Trophoblast cell (in vitro differentiated cells and primary cell): ENCODE data around the gene NCS1.

ENCODE experiments used
- DNase-seq, 2 donors: peaks; one replicate each; pipeline ENCODE4 v3.0.0-alpha.2; 2016
- H2AFZ ChIP-seq: 2 replicates; pipeline ENCODE4 v1.6.1; 2013; ENCODE audit warnings: low read length, moderate library complexity, mild to moderate bottlenecking; ENCODE audit not compliant: insufficient read depth, poor library complexity
- H2AK5ac ChIP-seq: 2 replicates; pipeline ENCODE4 v1.6.1; 2013; ENCODE audit warnings: mild to moderate bottlenecking, low read length
- H2BK120ac ChIP-seq: 2 replicates; pipeline ENCODE4 v1.6.1; 2013; ENCODE audit warnings: low read length, mild to moderate bottlenecking, moderate library complexity; ENCODE audit not compliant: insufficient read depth, poor library complexity
- H2BK12ac ChIP-seq: 2 replicates; pipeline ENCODE4 v1.6.1; 2013; ENCODE audit warnings: mild to moderate bottlenecking, low read length, moderate library complexity
- H2BK5ac ChIP-seq: 2 replicates; pipeline ENCODE4 v1.6.1; 2013; ENCODE audit warnings: low read length, low read depth, moderate library complexity, mild to moderate bottlenecking; ENCODE audit not compliant: poor library complexity
- H3K14ac ChIP-seq: 2 replicates; pipeline ENCODE4 v1.6.1; 2013; ENCODE audit warnings: mild to moderate bottlenecking, low read length
- H3K18ac ChIP-seq: 2 replicates; pipeline ENCODE4 v1.6.1; 2013; ENCODE audit warnings: mild to moderate bottlenecking, low read length
- H3K23ac ChIP-seq: 2 replicates; pipeline ENCODE4 v1.6.1; 2013; ENCODE audit warnings: low read length
- H3K27ac ChIP-seq: 2 replicates; pipeline ENCODE4 v1.5.1; 2013; ENCODE audit warnings: low read depth, mild to moderate bottlenecking, inconsistent platforms, low read length, moderate library complexity
- H3K27me3 ChIP-seq: 2 replicates; pipeline ENCODE4 v1.6.1; 2013; ENCODE audit warnings: inconsistent platforms, mild to moderate bottlenecking, low read length, moderate library complexity; ENCODE audit not compliant: insufficient read depth
- H3K36me3 ChIP-seq, 2 experiments: 1 replicate in 1 of 2; 2 replicates in 1 of 2; pipeline ENCODE4 v1.6.1; 2013; ENCODE audit warnings: low read length in 2 of 2, mild to moderate bottlenecking in 2 of 2, moderate library complexity in 1 of 2; ENCODE audit not compliant: insufficient read depth in 2 of 2, control insufficient read depth in 1 of 2
- H3K4ac ChIP-seq: 2 replicates; pipeline ENCODE4 v1.6.1; 2013; ENCODE audit warnings: low read depth, mild to moderate bottlenecking, low read length, moderate library complexity
- H3K4me1 ChIP-seq, 2 experiments: 1 replicate in 1 of 2; 2 replicates in 1 of 2; pipeline ENCODE4 v1.6.1; 2013; ENCODE audit warnings: low read length in 2 of 2, mild to moderate bottlenecking in 2 of 2, moderate library complexity in 1 of 2; ENCODE audit not compliant: insufficient read depth in 2 of 2, control insufficient read depth in 1 of 2
- H3K4me2 ChIP-seq: 2 replicates; pipeline ENCODE4 v1.6.1; 2013; ENCODE audit warnings: inconsistent platforms, mild to moderate bottlenecking, low read length, moderate library complexity
- H3K4me3 ChIP-seq: 2 replicates; pipeline ENCODE4 v1.5.1; 2013; ENCODE audit warnings: mild to moderate bottlenecking, low read depth, low read length, inconsistent platforms
- H3K79me1 ChIP-seq: one replicate; pipeline ENCODE4 v1.6.1; 2013; ENCODE audit warnings: low read length
- H3K79me2 ChIP-seq: 2 replicates; pipeline ENCODE4 v1.6.1; 2013; ENCODE audit warnings: low read length, mild to moderate bottlenecking; ENCODE audit not compliant: control insufficient read depth, insufficient read depth, poor library complexity
- H3K9ac ChIP-seq: 2 replicates; pipeline ENCODE4 v1.6.1; 2013; ENCODE audit warnings: mild to moderate bottlenecking, low read length
- H3K9me3 ChIP-seq: 2 replicates; pipeline ENCODE4 v1.6.1; 2013; ENCODE audit warnings: low read depth, mild to moderate bottlenecking, control low read depth, inconsistent platforms, low read length; ENCODE audit not compliant: insufficient read depth
- H4K12ac ChIP-seq: 2 replicates; pipeline ENCODE4 v1.6.1; 2013; ENCODE audit warnings: low read depth, mild to moderate bottlenecking, low read length, moderate library complexity
- H4K8ac ChIP-seq: 2 replicates; pipeline ENCODE4 v1.6.1; 2013; ENCODE audit warnings: low read depth, mild to moderate bottlenecking, low read length, moderate library complexity
- H4K91ac ChIP-seq: one replicate; pipeline ENCODE4 v1.6.1; 2013; ENCODE audit warnings: low read depth, mild to moderate bottlenecking, low read length, moderate library complexity
- WGBS: extraction: QIAGEN DNeasy Blood & Tissue Kit; methylation state at CpG from one replicate; pipeline ENCODE4 v1.1.7; 2013; ENCODE audit warnings: missing lambda C conversion rate; ENCODE audit not compliant: insufficient read length, insufficient coverage; ENCODE audit errors: extremely low coverage; 5-methylcytosine and 5-hydroxymethylcytosine counted together

Gene NCS1

GRCh38 chr9:130143279-130143893 is 28.8 kb upstream of the NCS1 start:
- no peak overlapping the region for H3K23ac ChIP-seq
- H3K4me2 ChIP-seq, result no peak overlapping the region
- no peak overlapping the region for H3K27ac ChIP-seq
- peak overlapping the region; percentile 1 for H2BK12ac ChIP-seq
- no peak overlapping the region for H3K4ac ChIP-seq
- H3K9me3 ChIP-seq, result peaks cover 4% of the 10 kb centered on the region
- no peak overlapping the region for H3K4me3 ChIP-seq
- H2BK120ac ChIP-seq, result no peak overlapping the region
- no peaks in the 10 kb centered on the region for H3K36me3 ChIP-seq
- H4K8ac ChIP-seq, result no peak overlapping the region
- no CpG with 5 or more reads among the region's 24 CpGs for WGBS
- H3K79me1 ChIP-seq, result peaks cover 3% of the 10 kb centered on the region
- H2BK5ac ChIP-seq, result no peak overlapping the region
- H2AFZ ChIP-seq, result no peak overlapping the region
- H3K9ac ChIP-seq, result no peak overlapping the region
- peaks cover 18 to 25% of the 10 kb centered on the region in 2 experiments for H3K4me1 ChIP-seq
- no peaks in the 10 kb centered on the region for H3K79me2 ChIP-seq
- H2AK5ac ChIP-seq, result no peak overlapping the region
- H3K27me3 ChIP-seq, result no peaks in the 10 kb centered on the region
- H3K14ac ChIP-seq, result no peak overlapping the region
- no peak overlapping the region for H4K12ac ChIP-seq
- peak in 1 of 2 donors; percentile 28 for DNase-seq
- H4K91ac ChIP-seq, result no peak overlapping the region
- no peak overlapping the region for H3K18ac ChIP-seq

GRCh38 chr9:130143958-130144366 is 28.2 kb upstream of the NCS1 start:
- H3K9me3 ChIP-seq, result peaks cover 4% of the 10 kb centered on the region
- H4K8ac ChIP-seq, result peak overlapping the region; percentile 33
- H2AK5ac ChIP-seq, result no peak overlapping the region
- peaks cover 2% of the 10 kb centered on the region for H3K79me1 ChIP-seq
- H3K4me1 ChIP-seq, result peaks cover 12 to 20% of the 10 kb centered on the region in 2 experiments
- H3K18ac ChIP-seq, result no peak overlapping the region
- H3K27ac ChIP-seq, result peak overlapping the region; percentile 16
- no peak overlapping the region for H2BK120ac ChIP-seq
- no CpG with 5 or more reads among the region's 14 CpGs for WGBS
- H4K12ac ChIP-seq, result no peak overlapping the region
- H3K4me2 ChIP-seq, result no peak overlapping the region
- no peak overlapping the region for H2BK5ac ChIP-seq
- no peak overlapping the region for H3K9ac ChIP-seq
- no peak overlapping the region for H3K14ac ChIP-seq
- H4K91ac ChIP-seq, result no peak overlapping the region
- no peak overlapping the region for H3K23ac ChIP-seq
- H2BK12ac ChIP-seq, result no peak overlapping the region
- no peak overlapping the region for H3K4ac ChIP-seq
- no peak overlapping the region for H3K4me3 ChIP-seq
- H3K36me3 ChIP-seq, result no peaks in the 10 kb centered on the region
- peak overlapping the region; percentile 58 for H2AFZ ChIP-seq
- DNase-seq, result no peak
- no peaks in the 10 kb centered on the region for H3K27me3 ChIP-seq
- no peaks in the 10 kb centered on the region for H3K79me2 ChIP-seq

DNA sequence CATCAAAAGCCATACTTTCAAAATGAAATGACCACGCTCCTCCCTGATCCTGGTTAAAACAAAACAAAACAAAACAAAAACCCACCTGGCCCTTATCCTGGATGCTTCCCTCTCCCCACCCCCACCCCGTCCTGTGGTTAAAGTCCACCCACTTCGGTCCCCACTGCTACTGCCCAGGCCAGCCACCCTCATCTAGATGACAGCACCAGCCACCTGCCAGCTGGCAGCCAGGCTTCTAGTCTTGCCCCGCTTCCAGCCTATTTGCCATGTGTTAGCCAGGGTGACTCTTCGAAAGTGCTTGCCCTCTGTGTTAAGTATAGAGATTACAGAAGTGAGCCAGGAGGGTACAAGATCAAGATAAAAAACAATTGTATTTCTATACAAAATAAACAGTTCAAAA is 27.5 kb upstream of the NCS1 start:
- Histone ChIP-seq H2BK5ac (no peak overlapping the region), H2BK12ac (no peak overlapping the region), H3K4ac (no peak overlapping the region), H3K27me3 (no peaks in the 10 kb centered on the region), H2AK5ac (no peak overlapping the region), H4K8ac (no peak overlapping the region), H3K79me1 (peaks cover 5% of the 10 kb centered on the region), H3K4me2 (no peak overlapping the region), H3K9me3 (peaks cover 2% of the 10 kb centered on the region), H2BK120ac (no peak overlapping the region), H3K4me3 (no peak overlapping the region), H3K36me3 (no peaks in the 10 kb centered on the region), H4K12ac (no peak overlapping the region), H3K18ac (no peak overlapping the region), H3K9ac (no peak overlapping the region), H3K4me1 (peaks cover 12 to 17% of the 10 kb centered on the region in 2 experiments), H3K23ac (no peak overlapping the region), H3K27ac (no peak overlapping the region), H2AFZ (no peak overlapping the region), H3K79me2 (no peaks in the 10 kb centered on the region), H4K91ac (peak overlapping the region; percentile 15), H3K14ac (no peak overlapping the region)
- no peak for DNase-seq
- WGBS, result no CpG with 5 or more reads among the region's 5 CpGs

DNA sequence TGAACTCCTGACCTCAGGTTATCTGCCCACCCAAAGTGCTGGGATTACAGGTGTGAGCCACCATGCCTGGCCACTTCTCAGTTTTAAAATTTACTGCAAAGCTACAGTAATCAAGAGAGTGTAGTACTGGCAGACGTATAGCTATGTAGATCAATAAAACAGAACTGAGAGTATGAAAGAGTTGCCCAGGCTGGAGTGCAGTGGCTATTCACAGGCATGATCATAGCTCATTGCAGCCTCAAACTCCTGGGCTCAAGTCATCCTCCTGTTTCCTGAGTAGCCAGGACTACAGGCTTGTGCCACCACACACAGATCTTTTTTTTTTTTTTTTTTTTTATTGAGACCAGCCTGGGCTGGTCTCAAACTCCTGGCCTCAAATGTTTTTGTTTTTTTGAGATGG is 26.5 kb upstream of the NCS1 start:
- H3K23ac ChIP-seq, result no peak overlapping the region
- peaks cover 7% of the 10 kb centered on the region for H3K79me1 ChIP-seq
- H3K4me2 ChIP-seq, result no peak overlapping the region
- no peak overlapping the region for H3K9ac ChIP-seq
- no peak overlapping the region for H2BK5ac ChIP-seq
- no peak overlapping the region for H2BK120ac ChIP-seq
- peaks cover 12 to 24% of the 10 kb centered on the region in 2 experiments for H3K4me1 ChIP-seq
- H4K91ac ChIP-seq, result no peak overlapping the region
- WGBS, result no CpG with 5 or more reads among the region's 1 CpG
- no peak overlapping the region for H3K18ac ChIP-seq
- no peak overlapping the region for H2AFZ ChIP-seq
- H3K14ac ChIP-seq, result no peak overlapping the region
- H3K4me3 ChIP-seq, result no peak overlapping the region
- H4K12ac ChIP-seq, result no peak overlapping the region
- no peak overlapping the region for H4K8ac ChIP-seq
- no peak overlapping the region for H2AK5ac ChIP-seq
- no peak overlapping the region for H3K4ac ChIP-seq
- H3K27ac ChIP-seq, result no peak overlapping the region
- no peak for DNase-seq
- no peaks in the 10 kb centered on the region for H3K36me3 ChIP-seq
- no peak overlapping the region for H2BK12ac ChIP-seq
- H3K9me3 ChIP-seq, result peaks cover 2% of the 10 kb centered on the region
- no peaks in the 10 kb centered on the region for H3K79me2 ChIP-seq
- no peaks in the 10 kb centered on the region for H3K27me3 ChIP-seq
